ENCODE data around the gene SH3BP5L. TPM values are rescaled to one million over a fixed set of nuclear protein-coding genes. Genes with fewer than 3 reads are reported as not detected.
"Not testable (repeated sequence)": the region's sequence is repeated elsewhere in the genome, so short reads cannot be mapped to it uniquely, and the experiment has no call there.

The SH3BP5L gene
- total and polyA plus RNA-seq, 4 donors: 16.3 to 37.8 (median 30.0) TPM

DNA sequence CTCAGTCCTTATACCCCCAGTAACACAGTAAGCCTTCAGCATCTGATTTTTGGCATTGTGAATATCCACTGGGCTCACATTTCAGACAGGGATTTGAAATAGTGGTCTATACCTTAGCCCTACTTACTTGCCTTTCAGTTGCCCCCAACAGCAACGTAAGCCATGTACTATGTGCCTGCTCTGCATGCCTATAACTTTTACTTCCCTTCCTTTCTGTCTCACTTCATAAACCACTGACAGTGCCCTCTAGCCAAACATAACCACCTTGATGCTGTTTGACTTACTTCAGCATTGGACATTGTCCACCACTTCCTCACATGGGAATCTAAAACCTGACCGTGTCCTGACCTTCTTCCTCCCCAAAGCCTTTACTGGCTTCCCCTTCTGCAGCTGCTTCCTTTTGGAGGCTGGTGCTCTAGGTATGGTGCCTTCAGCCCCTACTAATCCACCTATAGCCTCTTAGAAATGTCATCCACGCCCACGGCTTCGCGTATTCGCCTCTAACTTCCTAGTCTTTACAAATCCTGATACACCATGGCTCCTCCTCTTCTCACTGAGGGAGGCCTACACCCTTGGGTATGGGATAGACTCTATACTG is 8.7 kb upstream of the SH3BP5L start:
- no peak overlapping the region for H3K4me3 ChIP-seq (ENCODE audit: low read depth, low read length)
- no peaks in the 10 kb centered on the region for H3K36me3 ChIP-seq (ENCODE audit: control insufficient read depth, insufficient read depth, low read length)
- H3K9me3 ChIP-seq (ENCODE audit: control insufficient read depth, insufficient read depth, low read length): no peaks in the 10 kb centered on the region
- H3K4me1 ChIP-seq (ENCODE audit: control insufficient read depth, insufficient read depth, low read length): peaks cover 16% of the 10 kb centered on the region
- H3K27me3 ChIP-seq (ENCODE audit: control insufficient read depth, insufficient read depth, low read length): no peaks in the 10 kb centered on the region
- H3K27ac ChIP-seq (ENCODE audit: low read depth, low read length): no peak overlapping the region
- DNase-seq (ENCODE audit: low read depth in 4 of 6, low spot score in 6 of 6): no peak
- 61% methylated on average over 2 of the region's 7 CpGs for WGBS (ENCODE audit: insufficient coverage)

DNA sequence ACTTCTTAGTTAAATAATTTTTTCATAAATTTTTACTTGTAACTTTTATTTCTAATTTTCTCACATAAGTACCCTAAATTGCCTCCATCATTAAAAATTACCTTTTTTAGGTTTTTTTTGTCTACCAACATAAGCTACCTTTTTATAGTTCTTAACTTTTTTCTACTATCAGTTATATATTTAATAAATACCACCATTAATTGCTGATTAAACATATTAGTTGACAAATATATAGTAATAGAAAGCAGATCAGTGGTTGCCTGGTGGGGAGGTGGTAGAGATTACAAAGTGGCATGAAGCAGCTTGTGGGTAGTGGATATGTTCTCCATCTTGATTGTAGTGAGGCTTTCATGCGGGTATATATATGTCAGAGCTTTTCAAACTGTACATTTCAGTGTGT is 6.1 kb upstream of the SH3BP5L start:
- no peak overlapping the region for H3K27ac ChIP-seq (ENCODE audit: low read depth, low read length)

DNA sequence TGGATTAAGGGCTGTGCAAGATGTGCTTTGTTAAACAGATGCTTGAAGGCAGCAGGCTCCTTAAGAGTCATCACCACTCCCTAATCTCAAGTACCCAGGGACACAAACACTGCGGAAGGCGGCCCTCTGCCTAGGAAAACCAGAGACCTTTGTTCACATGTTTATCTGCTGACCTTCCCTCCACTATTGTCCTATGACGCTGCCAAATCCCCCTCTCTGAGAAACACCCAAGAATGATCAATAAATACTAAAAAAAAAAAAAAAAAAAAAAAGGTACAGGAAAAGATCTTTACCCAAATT is 5.0 kb upstream of the SH3BP5L start:
- H3K4me3 ChIP-seq (ENCODE audit: low read depth, low read length); H3K9me3 ChIP-seq (ENCODE audit: control insufficient read depth, insufficient read depth, low read length); H3K4me1 ChIP-seq (ENCODE audit: control insufficient read depth, insufficient read depth, low read length); H3K27ac ChIP-seq (ENCODE audit: low read depth, low read length); H3K36me3 ChIP-seq (ENCODE audit: control insufficient read depth, insufficient read depth, low read length); H3K27me3 ChIP-seq (ENCODE audit: control insufficient read depth, insufficient read depth, low read length); DNase-seq (ENCODE audit: low read depth in 4 of 6, low spot score in 6 of 6): not testable (repeated sequence)
- no CpG with 5 or more reads among the region's 3 CpGs for WGBS (ENCODE audit: insufficient coverage)

More for the DNA sequence above, 6.1 kb upstream of the SH3BP5L start:
- Histone ChIP-seq H3K4me3 (ENCODE audit: low read depth, low read length) (no peak overlapping the region), H3K4me1 (ENCODE audit: control insufficient read depth, insufficient read depth, low read length) (peaks cover 5% of the 10 kb centered on the region), H3K36me3 (ENCODE audit: control insufficient read depth, insufficient read depth, low read length) (no peaks in the 10 kb centered on the region), H3K27me3 (ENCODE audit: control insufficient read depth, insufficient read depth, low read length) (no peaks in the 10 kb centered on the region), H3K9me3 (ENCODE audit: control insufficient read depth, insufficient read depth, low read length) (no peaks in the 10 kb centered on the region)
- no peak for DNase-seq (ENCODE audit: low read depth in 4 of 6, low spot score in 6 of 6)
- WGBS (ENCODE audit: insufficient coverage): no CpG with 5 or more reads among the region's 1 CpG

DNA sequence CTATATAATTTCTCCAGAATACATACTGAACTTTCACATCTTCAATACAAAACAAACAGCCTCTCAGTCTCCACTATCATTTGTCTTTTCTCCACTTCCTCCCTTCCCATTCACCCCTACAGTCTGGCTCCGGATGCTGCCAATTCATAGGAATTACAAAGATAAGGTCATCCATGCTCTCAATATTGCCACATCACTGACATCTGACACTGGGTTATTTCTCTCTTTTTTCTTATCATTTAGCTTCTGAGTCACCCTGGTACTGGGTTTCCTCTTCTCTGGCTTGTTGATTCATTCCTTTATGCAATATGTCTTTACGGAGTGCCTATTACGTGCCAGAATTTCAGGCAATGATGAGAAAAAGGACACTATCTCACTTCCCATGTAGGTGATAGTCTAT is 3.1 kb upstream of the SH3BP5L start:
- no peak overlapping the region for H3K27ac ChIP-seq (ENCODE audit: low read depth, low read length)
- 89% methylated on average over 1 of the region's 3 CpGs for WGBS (ENCODE audit: insufficient coverage)
- no peak overlapping the region for H3K4me3 ChIP-seq (ENCODE audit: low read depth, low read length)
- no peaks in the 10 kb centered on the region for H3K9me3 ChIP-seq (ENCODE audit: control insufficient read depth, insufficient read depth, low read length)
- peaks cover 11% of the 10 kb centered on the region for H3K36me3 ChIP-seq (ENCODE audit: control insufficient read depth, insufficient read depth, low read length)
- peaks cover 20% of the 10 kb centered on the region for H3K4me1 ChIP-seq (ENCODE audit: control insufficient read depth, insufficient read depth, low read length)
- H3K27me3 ChIP-seq (ENCODE audit: control insufficient read depth, insufficient read depth, low read length): no peaks in the 10 kb centered on the region
- DNase-seq (ENCODE audit: low read depth in 4 of 6, low spot score in 6 of 6): no peak

DNA sequence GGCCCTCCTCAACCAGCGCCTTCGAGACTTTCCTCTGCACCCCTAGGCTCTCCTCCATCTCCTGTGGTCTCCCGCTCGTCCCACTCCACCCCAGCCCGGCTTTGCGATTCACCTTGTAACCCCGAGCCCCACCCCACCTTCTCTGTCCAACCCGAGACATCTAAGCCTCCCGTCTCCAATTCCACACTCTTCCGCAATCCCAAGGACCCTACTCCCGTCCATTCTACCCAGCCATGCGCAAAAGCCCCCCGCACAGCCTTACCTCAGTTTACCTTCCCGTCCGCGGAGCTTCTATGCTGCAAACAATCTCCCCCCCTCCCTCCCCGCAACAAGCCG is 174 bp downstream of the SH3BP5L start:
- peak overlapping the region; percentile 70 for H3K27ac ChIP-seq (ENCODE audit: low read depth, low read length)
- peak overlapping the region; percentile 83 for H3K4me3 ChIP-seq (ENCODE audit: low read depth, low read length)
- no peaks in the 10 kb centered on the region for H3K9me3 ChIP-seq (ENCODE audit: control insufficient read depth, insufficient read depth, low read length)
- H3K4me1 ChIP-seq (ENCODE audit: control insufficient read depth, insufficient read depth, low read length): peaks cover 28% of the 10 kb centered on the region
- DNase-seq (ENCODE audit: low read depth in 4 of 6, low spot score in 6 of 6): peak in 1 of 6 donors; percentile 6
- peaks cover 21% of the 10 kb centered on the region for H3K36me3 ChIP-seq (ENCODE audit: control insufficient read depth, insufficient read depth, low read length)
- under 1% methylated on average over 18 of the region's 18 CpGs for WGBS (ENCODE audit: insufficient coverage)
- no peaks in the 10 kb centered on the region for H3K27me3 ChIP-seq (ENCODE audit: control insufficient read depth, insufficient read depth, low read length)

DNA sequence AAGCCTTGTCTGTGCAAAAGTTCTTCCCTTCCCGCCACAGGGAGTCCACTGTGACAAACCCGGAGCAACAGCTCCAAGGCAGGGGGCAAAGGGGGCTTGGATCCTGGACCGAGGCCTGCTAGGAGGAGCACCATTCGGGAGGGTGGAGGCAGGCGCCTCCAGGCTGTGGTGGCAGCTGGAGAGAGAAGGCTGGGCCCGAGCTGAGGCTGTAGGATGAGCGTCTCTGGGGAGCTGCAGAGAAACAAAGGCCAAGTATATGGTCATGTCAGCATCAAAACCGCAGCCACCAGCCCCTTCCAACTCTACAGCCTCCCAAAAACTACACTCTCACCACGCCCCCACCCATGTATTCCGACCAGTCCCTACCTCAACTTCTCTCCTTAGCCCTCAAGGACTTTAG is 579 bp downstream of the SH3BP5L start:
- peaks cover 28% of the 10 kb centered on the region for H3K4me1 ChIP-seq (ENCODE audit: control insufficient read depth, insufficient read depth, low read length)
- H3K27ac ChIP-seq (ENCODE audit: low read depth, low read length): no peak overlapping the region
- 38% methylated on average over 9 of the region's 10 CpGs for WGBS (ENCODE audit: insufficient coverage)
- H3K4me3 ChIP-seq (ENCODE audit: low read depth, low read length): peak overlapping the region; percentile 83
- DNase-seq (ENCODE audit: low read depth in 4 of 6, low spot score in 6 of 6): no peak
- no peaks in the 10 kb centered on the region for H3K9me3 ChIP-seq (ENCODE audit: control insufficient read depth, insufficient read depth, low read length)
- H3K36me3 ChIP-seq (ENCODE audit: control insufficient read depth, insufficient read depth, low read length): peaks cover 24% of the 10 kb centered on the region
- H3K27me3 ChIP-seq (ENCODE audit: control insufficient read depth, insufficient read depth, low read length): no peaks in the 10 kb centered on the region

DNA sequence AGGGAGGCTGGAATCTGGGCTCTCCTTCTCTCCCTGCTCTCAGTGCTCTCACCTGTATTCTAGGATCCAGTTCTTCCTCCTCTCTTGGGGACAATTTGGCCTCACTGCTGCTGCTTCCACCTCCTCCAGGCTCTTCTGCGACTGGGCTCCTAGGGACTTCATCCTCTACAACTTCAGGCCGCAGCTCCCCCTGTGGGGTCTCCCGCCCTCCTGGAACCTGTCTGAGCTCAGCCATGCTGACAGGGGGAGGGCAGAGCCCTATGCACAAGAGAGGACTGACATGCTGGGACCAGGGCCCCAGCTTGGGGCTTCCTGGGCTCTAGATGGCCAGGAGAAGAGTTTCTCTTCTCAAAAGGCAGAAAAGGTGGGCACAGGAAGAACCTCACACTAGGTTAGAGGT is 1.0 kb downstream of the SH3BP5L start:
- H3K27me3 ChIP-seq (ENCODE audit: control insufficient read depth, insufficient read depth, low read length): no peaks in the 10 kb centered on the region
- 91% methylated on average over 2 of the region's 3 CpGs for WGBS (ENCODE audit: insufficient coverage)
- H3K9me3 ChIP-seq (ENCODE audit: control insufficient read depth, insufficient read depth, low read length): no peaks in the 10 kb centered on the region
- DNase-seq (ENCODE audit: low read depth in 4 of 6, low spot score in 6 of 6): no peak
- peaks cover 28% of the 10 kb centered on the region for H3K4me1 ChIP-seq (ENCODE audit: control insufficient read depth, insufficient read depth, low read length)
- H3K27ac ChIP-seq (ENCODE audit: low read depth, low read length): no peak overlapping the region
- peak overlapping the region; percentile 83 for H3K4me3 ChIP-seq (ENCODE audit: low read depth, low read length)
- H3K36me3 ChIP-seq (ENCODE audit: control insufficient read depth, insufficient read depth, low read length): peaks cover 25% of the 10 kb centered on the region

DNA sequence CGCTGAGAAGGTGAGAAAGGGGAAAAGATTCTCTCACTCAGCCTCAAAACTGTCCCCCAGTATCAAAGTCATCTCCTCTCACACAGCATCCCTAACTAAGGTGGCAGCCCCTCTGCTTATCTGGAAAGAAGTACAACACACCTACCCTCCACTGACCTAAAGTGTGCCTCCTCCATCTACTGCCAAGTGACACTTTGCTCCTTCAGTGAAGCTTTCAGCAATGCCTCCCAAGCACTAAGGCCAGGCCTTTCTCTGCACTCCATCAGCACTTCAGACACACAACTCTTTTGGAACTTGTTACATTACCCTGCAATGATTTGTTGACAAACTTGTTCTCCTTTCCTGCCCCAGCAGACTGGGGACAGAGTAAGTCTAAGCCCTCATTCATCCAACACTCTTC is 1.4 kb downstream of the SH3BP5L start:
- no peak for DNase-seq (ENCODE audit: low read depth in 4 of 6, low spot score in 6 of 6)
- Histone ChIP-seq H3K36me3 (ENCODE audit: control insufficient read depth, insufficient read depth, low read length) (peaks cover 28% of the 10 kb centered on the region), H3K27me3 (ENCODE audit: control insufficient read depth, insufficient read depth, low read length) (no peaks in the 10 kb centered on the region), H3K27ac (ENCODE audit: low read depth, low read length) (no peak overlapping the region), H3K4me3 (ENCODE audit: low read depth, low read length) (no peak overlapping the region), H3K9me3 (ENCODE audit: control insufficient read depth, insufficient read depth, low read length) (no peaks in the 10 kb centered on the region), H3K4me1 (ENCODE audit: control insufficient read depth, insufficient read depth, low read length) (peaks cover 28% of the 10 kb centered on the region)
- no CpG with 5 or more reads among the region's 1 CpG for WGBS (ENCODE audit: insufficient coverage)

DNA sequence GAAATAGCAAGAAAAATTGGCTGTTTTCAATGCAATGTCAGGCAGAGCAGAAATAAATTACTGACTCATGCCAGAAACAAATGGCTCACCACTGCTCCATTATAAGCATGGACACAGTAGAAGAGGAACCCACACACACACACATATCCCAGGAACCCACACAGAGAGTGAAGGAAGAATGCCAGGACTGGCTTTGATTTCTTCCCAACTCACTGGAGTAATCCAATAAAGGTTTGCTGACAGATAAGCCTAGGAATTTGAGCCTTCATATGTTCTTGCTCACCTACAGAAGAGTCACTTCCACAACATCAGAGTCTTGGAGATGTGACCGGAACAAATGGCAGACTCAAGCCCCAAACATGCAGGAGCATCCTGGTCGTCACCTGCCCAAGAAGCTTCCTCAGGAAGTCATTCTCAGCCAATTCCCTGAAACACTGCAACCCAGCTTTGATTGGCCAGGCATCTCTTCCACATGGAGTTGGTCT is 2.2 kb downstream of the SH3BP5L start:
- H3K36me3 ChIP-seq (ENCODE audit: control insufficient read depth, insufficient read depth, low read length): peaks cover 30% of the 10 kb centered on the region
- 92% methylated on average over 2 of the region's 2 CpGs for WGBS (ENCODE audit: insufficient coverage)
- H3K27ac ChIP-seq (ENCODE audit: low read depth, low read length): no peak overlapping the region
- DNase-seq (ENCODE audit: low read depth in 4 of 6, low spot score in 6 of 6): no peak
- H3K9me3 ChIP-seq (ENCODE audit: control insufficient read depth, insufficient read depth, low read length): no peaks in the 10 kb centered on the region
- no peak overlapping the region for H3K4me3 ChIP-seq (ENCODE audit: low read depth, low read length)
- peaks cover 28% of the 10 kb centered on the region for H3K4me1 ChIP-seq (ENCODE audit: control insufficient read depth, insufficient read depth, low read length)
- H3K27me3 ChIP-seq (ENCODE audit: control insufficient read depth, insufficient read depth, low read length): no peaks in the 10 kb centered on the region

DNA sequence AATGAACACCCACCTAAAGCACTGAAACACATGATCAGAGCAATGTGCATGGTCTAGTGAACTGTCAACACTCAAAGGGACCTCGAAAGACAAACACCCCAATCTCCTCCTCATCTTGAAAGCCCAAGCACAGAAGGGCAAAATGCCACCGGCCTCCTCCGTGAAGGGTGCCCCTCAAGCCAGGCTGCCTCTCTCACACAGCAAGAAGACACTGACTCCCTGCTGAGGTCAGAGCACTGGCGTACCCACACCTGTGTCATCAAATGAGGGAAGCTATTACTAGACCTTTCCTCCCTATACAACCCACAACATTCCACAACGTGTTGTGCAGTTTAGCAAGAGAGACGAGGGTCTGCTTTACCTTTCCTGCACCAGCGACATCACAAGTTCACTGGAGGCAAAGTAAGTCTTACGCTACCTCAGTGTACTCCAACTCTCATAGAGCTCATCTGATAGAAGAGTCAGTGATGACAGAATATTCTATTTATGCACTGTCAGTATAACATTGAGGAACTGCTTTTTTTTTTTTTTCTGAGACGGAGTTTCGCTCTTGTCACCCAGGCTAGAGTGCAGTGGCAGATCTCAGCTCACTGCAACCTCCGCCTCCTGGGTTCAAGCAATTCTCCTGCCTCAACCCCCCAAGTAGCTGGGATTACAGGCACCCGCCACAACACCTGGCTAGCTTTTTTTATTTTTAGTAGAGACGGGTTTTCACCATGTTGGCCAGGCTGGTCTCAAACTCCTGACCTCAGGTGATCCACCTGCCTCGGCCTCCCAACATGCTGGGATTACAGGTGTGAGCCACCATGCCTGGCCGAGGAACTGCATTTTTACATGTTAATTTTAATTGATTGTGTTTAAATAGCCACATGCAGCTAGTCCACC is 3.3 kb downstream of the SH3BP5L start:
- Histone ChIP-seq H3K27me3 (ENCODE audit: control insufficient read depth, insufficient read depth, low read length) (no peaks in the 10 kb centered on the region), H3K27ac (ENCODE audit: low read depth, low read length) (no peak overlapping the region), H3K4me1 (ENCODE audit: control insufficient read depth, insufficient read depth, low read length) (peaks cover 28% of the 10 kb centered on the region), H3K9me3 (ENCODE audit: control insufficient read depth, insufficient read depth, low read length) (no peaks in the 10 kb centered on the region), H3K36me3 (ENCODE audit: control insufficient read depth, insufficient read depth, low read length) (peaks cover 37% of the 10 kb centered on the region), H3K4me3 (ENCODE audit: low read depth, low read length) (no peak overlapping the region)
- 83% methylated on average over 7 of the region's 15 CpGs for WGBS (ENCODE audit: insufficient coverage)
- no peak for DNase-seq (ENCODE audit: low read depth in 4 of 6, low spot score in 6 of 6)

Measured in spinal cord (tissue), 10 donors.